Erythroblast (primary cell): ENCODE measurements around the gene CSNK2A1.

Source experiments
- GATA1 ChIP-seq: IDR thresholded peaks from 2 replicates; pipeline ENCODE4 v1.6.1; 2011; ENCODE audit warnings: low read depth, mild to moderate bottlenecking, control low read depth, low read length, moderate library complexity
- POLR2A ChIP-seq: IDR thresholded peaks from 2 replicates; pipeline ENCODE4 v1.6.1; 2011; ENCODE audit warnings: mild to moderate bottlenecking, low read length

DNA sequence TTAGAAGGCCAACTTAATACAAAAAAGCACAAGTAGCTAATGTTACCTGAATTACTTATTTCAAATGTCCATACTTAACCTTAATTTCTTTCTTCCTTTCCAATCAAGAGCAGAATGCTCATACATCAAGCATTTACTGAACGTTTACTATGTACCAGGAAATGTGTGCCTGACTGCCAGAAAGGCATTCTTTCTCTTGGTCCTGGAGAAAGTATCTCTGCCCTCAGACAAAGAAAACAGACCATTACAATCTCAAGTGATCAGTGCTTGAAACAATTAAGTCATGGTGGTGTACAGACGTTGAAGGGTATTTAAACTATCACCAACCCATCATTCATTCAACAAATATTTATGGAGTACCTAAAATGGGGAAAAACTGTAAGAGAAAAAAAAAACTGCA lies 26.4 kb downstream of the CSNK2A1 start:
- TF ChIP-seq POLR2A (no peak), GATA1 (no peak)
